Sigmoid colon (tissue), 4 donors: ENCODE results near the gene IQCE.

ENCODE experiments used
- POLR2A ChIP-seq, 2 donors: fragments of 450-650 bp; IDR thresholded peaks; one replicate each; pipeline ENCODE4 v1.6.1; 2016; ENCODE audit warnings: antibody characterized with exemption in 2 of 2, mild to moderate bottlenecking in 2 of 2, moderate library complexity in 2 of 2
- POLR2AphosphoS5 ChIP-seq, 4 donors: sonication (generic); formaldehyde crosslinking; IDR thresholded peaks; one replicate each; pipeline ENCODE4 v1.6.1; 2017; ENCODE audit warnings: antibody characterized with exemption in 4 of 4
- TF ChIP-seq, protein P1 (sequence below), 4 experiments: fragments of 450-650 bp in 3 of 4; fragments of 200-600 bp in 1 of 4; IDR thresholded peaks; one replicate each; pipeline ENCODE4 v1.5.1; 2016 to 2019; ENCODE audit warnings: antibody characterized with exemption in 4 of 4, mild to moderate bottlenecking in 3 of 4, moderate library complexity in 2 of 4

DNA sequence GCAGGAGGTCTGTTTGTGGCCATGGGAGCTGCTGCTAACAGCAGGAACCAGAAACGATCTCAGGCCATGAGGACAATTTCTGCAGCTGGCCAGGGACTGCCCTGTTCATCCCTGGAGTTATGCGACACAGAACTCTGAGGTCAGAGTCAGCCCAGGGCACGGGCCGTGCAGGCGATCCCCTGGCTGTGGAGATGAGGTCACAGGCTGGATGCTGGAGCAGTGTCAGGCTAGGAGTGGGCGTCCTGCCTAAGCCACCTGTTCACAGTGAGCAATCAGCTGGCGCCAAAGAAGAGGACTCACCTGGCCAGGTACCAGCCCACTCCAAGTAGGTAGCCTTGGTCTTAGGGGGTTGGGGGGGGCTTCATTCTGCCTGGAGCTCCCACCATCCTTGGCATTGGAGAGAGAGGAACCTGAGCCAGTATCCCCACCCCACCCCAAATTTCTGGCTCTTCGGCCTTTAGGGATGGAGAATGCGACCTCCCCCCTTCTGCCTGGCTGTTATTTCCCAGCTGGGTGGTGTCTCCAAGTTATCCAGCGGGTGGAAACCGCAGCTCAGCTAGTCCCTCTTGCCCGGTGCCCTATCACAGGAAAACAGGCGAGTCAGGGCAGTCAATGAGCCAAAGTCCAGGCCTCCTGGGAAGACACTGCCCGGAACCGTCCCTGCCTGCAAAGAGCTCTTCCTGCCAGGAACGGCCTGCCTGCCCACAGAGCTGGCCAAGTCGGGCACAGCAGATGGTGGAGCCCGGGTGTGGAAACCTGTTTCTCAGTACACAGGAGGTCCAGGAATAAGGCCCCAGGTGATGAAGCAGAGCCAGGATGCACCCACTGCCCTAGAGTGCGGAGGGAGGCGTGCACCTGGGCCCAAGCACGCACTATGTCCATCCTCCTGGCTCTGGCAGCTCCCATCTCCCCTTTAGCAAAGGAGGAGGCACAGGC, 71.2 kb downstream of the IQCE start:
- TF ChIP-seq, protein P1, sequence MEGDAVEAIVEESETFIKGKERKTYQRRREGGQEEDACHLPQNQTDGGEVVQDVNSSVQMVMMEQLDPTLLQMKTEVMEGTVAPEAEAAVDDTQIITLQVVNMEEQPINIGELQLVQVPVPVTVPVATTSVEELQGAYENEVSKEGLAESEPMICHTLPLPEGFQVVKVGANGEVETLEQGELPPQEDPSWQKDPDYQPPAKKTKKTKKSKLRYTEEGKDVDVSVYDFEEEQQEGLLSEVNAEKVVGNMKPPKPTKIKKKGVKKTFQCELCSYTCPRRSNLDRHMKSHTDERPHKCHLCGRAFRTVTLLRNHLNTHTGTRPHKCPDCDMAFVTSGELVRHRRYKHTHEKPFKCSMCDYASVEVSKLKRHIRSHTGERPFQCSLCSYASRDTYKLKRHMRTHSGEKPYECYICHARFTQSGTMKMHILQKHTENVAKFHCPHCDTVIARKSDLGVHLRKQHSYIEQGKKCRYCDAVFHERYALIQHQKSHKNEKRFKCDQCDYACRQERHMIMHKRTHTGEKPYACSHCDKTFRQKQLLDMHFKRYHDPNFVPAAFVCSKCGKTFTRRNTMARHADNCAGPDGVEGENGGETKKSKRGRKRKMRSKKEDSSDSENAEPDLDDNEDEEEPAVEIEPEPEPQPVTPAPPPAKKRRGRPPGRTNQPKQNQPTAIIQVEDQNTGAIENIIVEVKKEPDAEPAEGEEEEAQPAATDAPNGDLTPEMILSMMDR (IDR thresholded peaks at IDR 0.05) = no peak
- TF ChIP-seq POLR2A (IDR thresholded peaks at IDR 0.05) = no peak
- peak in 1 of 4 donors; percentile 43 for TF ChIP-seq POLR2AphosphoS5 (IDR thresholded peaks at IDR 0.05)
